HL-60/S4 treated with retinoic acid at 250 ng/mL for 4 days and 3 days (cell line): ENCODE measurements around the gene DLG2.
"Not testable (repeated sequence)": the region's sequence is repeated elsewhere in the genome, so short reads cannot be mapped to it uniquely, and the experiment has no call there.

Experiments used
- in situ Hi-C: fragments of 300-500 bp; cut with MboI; formaldehyde crosslinking; loops from 2 replicates; pipeline ENCODE4 v1.7.0; 2022; ENCODE audit warnings: low sequenced_read_pairs

DLG2 gene

GRCh38 chr11:85257837-85258236 is 369.3 kb downstream of the DLG2 start:
- in situ Hi-C loops: no loop called here

GRCh38 chr11:85256433-85256832 is 370.7 kb downstream of the DLG2 start:
- in situ Hi-C loops: no loop called here

- in situ Hi-C loops: no loop called here
Measured at GRCh38 chr11:85249482-85249881, 377.7 kb downstream of the DLG2 start.

GRCh38 chr11:85247797-85248196 is 379.3 kb downstream of the DLG2 start:
- in situ Hi-C loops: no loop called here

GRCh38 chr11:85238906-85239305 is 388.2 kb downstream of the DLG2 start:
- in situ Hi-C loops: no loop called here

GRCh38 chr11:85238038-85238437 is 389.1 kb downstream of the DLG2 start:
- in situ Hi-C loops: not testable (repeated sequence)

- in situ Hi-C loops: no loop called here
Measured at GRCh38 chr11:85236211-85236610, 390.9 kb downstream of the DLG2 start.

GRCh38 chr11:85232559-85232958 is 394.6 kb downstream of the DLG2 start:
- in situ Hi-C loops: no loop called here

GRCh38 chr11:85231588-85231987 is 395.6 kb downstream of the DLG2 start:
- in situ Hi-C loops: no loop called here

- in situ Hi-C loops: not testable (repeated sequence)
Measured at GRCh38 chr11:85229723-85230122, 397.4 kb downstream of the DLG2 start.

GRCh38 chr11:85196968-85197367 is 430.2 kb downstream of the DLG2 start:
- in situ Hi-C loops: no loop called here

GRCh38 chr11:85195934-85196333 is 431.2 kb downstream of the DLG2 start:
- in situ Hi-C loops: no loop called here

- in situ Hi-C loops: no loop called here
Measured at GRCh38 chr11:85187992-85188391, 439.2 kb downstream of the DLG2 start.

GRCh38 chr11:85184721-85185120 is 442.4 kb downstream of the DLG2 start:
- in situ Hi-C loops: no loop called here

- in situ Hi-C loops: no loop called here
Measured at GRCh38 chr11:85182441-85183387, 444.4 kb downstream of the DLG2 start.

- in situ Hi-C loops: no loop called here
Measured at GRCh38 chr11:85180528-85180927, 446.6 kb downstream of the DLG2 start.

- in situ Hi-C loops: no loop called here
Measured at GRCh38 chr11:85171648-85172257, 455.4 kb downstream of the DLG2 start.

GRCh38 chr11:85170184-85170583 is 457.0 kb downstream of the DLG2 start:
- in situ Hi-C loops: no loop called here

GRCh38 chr11:85167471-85167870 is 459.7 kb downstream of the DLG2 start:
- in situ Hi-C loops: no loop called here

GRCh38 chr11:85167038-85167437 is 460.1 kb downstream of the DLG2 start:
- in situ Hi-C loops: no loop called here

- in situ Hi-C loops: no loop called here
Measured at GRCh38 chr11:85165819-85166218, 461.3 kb downstream of the DLG2 start.

GRCh38 chr11:85164743-85165142 is 462.4 kb downstream of the DLG2 start:
- in situ Hi-C loops: no loop called here
